Activated T-cell treated with anti-CD3 and anti-CD28 coated beads, Interleukin-2, amount 50 U/mL, for 4 hours (primary cell): ENCODE data around the gene DOP1A. TPM values are rescaled to one million over a fixed set of nuclear protein-coding genes. Genes with fewer than 3 reads are reported as not detected.

Experiments used
- ATAC-seq, 2 donors: fragments of 200-7000 bp; cut with Tn5 transposase; one replicate each; pipeline ENCODE4 v1.10.0; 2021
- DNase-seq: peaks from one replicate; pipeline ENCODE4 v3.0.0-alpha.2; 2020
- H3K27me3 Mint-ChIP-seq: one replicate; pipeline ENCODE4 v1.8.0; 2021; ENCODE audit warnings: low read depth, mixed read lengths
- H3K36me3 Mint-ChIP-seq: one replicate; pipeline ENCODE4 v1.8.0; 2022; ENCODE audit warnings: mixed read lengths; ENCODE audit not compliant: insufficient read depth
- H3K4me1 Mint-ChIP-seq: one replicate; pipeline ENCODE4 v1.8.0; 2021; ENCODE audit warnings: low read depth, mixed read lengths
- H3K4me3 Mint-ChIP-seq: one replicate; pipeline ENCODE4 v1.8.0; 2021; ENCODE audit warnings: mild to moderate bottlenecking, moderate library complexity, mixed read lengths
- H3K9me3 Mint-ChIP-seq: one replicate; pipeline ENCODE4 v1.8.0; 2021; ENCODE audit warnings: mixed read lengths
- total RNA-seq, 3 donors: library from RNA; stranded (reverse); gene quantifications; one replicate each; pipeline ENCODE4 v1.2.1, GENCODE V29; 2021

The DOP1A gene, protein sequence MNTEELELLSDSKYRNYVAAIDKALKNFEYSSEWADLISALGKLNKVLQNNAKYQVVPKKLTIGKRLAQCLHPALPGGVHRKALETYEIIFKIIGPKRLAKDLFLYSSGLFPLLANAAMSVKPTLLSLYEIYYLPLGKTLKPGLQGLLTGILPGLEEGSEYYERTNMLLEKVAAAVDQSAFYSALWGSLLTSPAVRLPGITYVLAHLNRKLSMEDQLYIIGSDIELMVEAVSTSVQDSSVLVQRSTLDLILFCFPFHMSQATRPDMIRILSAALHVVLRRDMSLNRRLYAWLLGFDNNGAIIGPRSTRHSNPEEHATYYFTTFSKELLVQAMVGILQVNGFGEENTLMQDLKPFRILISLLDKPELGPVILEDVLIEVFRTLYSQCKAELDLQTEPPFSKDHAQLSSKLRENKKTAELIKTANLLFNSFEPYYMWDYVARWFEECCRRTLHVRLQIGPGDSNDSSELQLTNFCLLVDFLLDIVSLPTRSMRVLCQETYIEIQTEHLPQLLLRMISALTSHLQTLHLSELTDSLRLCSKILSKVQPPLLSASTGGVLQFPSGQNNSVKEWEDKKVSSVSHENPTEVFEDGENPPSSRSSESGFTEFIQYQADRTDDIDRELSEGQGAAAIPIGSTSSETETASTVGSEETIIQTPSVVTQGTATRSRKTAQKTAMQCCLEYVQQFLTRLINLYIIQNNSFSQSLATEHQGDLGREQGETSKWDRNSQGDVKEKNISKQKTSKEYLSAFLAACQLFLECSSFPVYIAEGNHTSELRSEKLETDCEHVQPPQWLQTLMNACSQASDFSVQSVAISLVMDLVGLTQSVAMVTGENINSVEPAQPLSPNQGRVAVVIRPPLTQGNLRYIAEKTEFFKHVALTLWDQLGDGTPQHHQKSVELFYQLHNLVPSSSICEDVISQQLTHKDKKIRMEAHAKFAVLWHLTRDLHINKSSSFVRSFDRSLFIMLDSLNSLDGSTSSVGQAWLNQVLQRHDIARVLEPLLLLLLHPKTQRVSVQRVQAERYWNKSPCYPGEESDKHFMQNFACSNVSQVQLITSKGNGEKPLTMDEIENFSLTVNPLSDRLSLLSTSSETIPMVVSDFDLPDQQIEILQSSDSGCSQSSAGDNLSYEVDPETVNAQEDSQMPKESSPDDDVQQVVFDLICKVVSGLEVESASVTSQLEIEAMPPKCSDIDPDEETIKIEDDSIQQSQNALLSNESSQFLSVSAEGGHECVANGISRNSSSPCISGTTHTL (N-terminal part only)
- 1 to 10 TPM; 5.3 to 7.2 (median 6.9) TPM for total RNA-seq

GRCh38 chr6:83067448-83068439, at the start of gene DOP1A:
Gene DOP1A (plus strand): TSS chr6:83067671. CDS start chr6:83096978, 29,307 bp downstream.
- ATAC-seq, result peak; percentile 88 to 89
- Mint-ChIP-seq H3K4me1 (peaks cover 40% of the 10 kb centered on the region), H3K36me3 (peaks cover 2% of the 10 kb centered on the region), H3K4me3 (peak within 1 kb of the TSS; percentile 91), H3K9me3 (no peaks in the 10 kb centered on the region), H3K27me3 (no peaks in the 10 kb centered on the region)
- peak; percentile 97 for DNase-seq

DNA sequence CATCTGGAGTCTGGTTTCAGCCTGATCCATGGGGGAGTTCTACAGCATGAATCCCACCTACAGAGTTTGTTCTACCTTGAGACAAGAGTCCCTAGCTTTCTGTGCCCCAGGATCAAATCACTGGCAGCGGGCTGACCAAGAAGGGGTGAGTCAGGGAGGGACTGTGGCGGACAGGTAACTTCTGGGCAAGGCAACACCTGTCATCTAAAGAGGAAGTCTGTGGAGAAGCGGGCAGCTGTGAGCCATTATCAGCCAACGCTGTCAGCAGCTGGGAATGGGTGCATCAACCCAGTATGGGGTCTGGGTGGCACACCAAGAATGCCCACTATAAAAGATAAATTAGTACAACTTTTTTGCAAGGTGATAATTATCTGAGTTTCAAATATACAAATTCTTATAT, 47.7 kb upstream of the DOP1A start:
- no peaks in the 10 kb centered on the region for H3K4me1 Mint-ChIP-seq
- peaks cover 61% of the 10 kb centered on the region for H3K36me3 Mint-ChIP-seq
- no peak for DNase-seq
- H3K9me3 Mint-ChIP-seq, result no peaks in the 10 kb centered on the region
- no peak for ATAC-seq
- H3K27me3 Mint-ChIP-seq, result no peaks in the 10 kb centered on the region
- H3K4me3 Mint-ChIP-seq, result no peak overlapping the region

GRCh38 chr6:83031689-83032088, 35.8 kb upstream of the DOP1A start:
- ATAC-seq (no peak), DNase-seq (no peak)
- H3K27me3 Mint-ChIP-seq, result no peaks in the 10 kb centered on the region
- peaks cover 12% of the 10 kb centered on the region for H3K9me3 Mint-ChIP-seq
- no peak overlapping the region for H3K4me3 Mint-ChIP-seq
- H3K36me3 Mint-ChIP-seq, result peaks cover 51% of the 10 kb centered on the region
- no peaks in the 10 kb centered on the region for H3K4me1 Mint-ChIP-seq

- DNase-seq (no peak), ATAC-seq (no peak)
- Mint-ChIP-seq H3K9me3 (peaks cover 4% of the 10 kb centered on the region), H3K27me3 (no peaks in the 10 kb centered on the region), H3K4me3 (no peak overlapping the region), H3K36me3 (peaks cover 36% of the 10 kb centered on the region), H3K4me1 (no peaks in the 10 kb centered on the region)
Observed at GRCh38 chr6:83038246-83038645, 29.2 kb upstream of the DOP1A start.

- DNase-seq (no peak), ATAC-seq (no peak)
- no peaks in the 10 kb centered on the region for H3K9me3 Mint-ChIP-seq
- H3K4me3 Mint-ChIP-seq, result no peak overlapping the region
- no peaks in the 10 kb centered on the region for H3K27me3 Mint-ChIP-seq
- H3K4me1 Mint-ChIP-seq, result no peaks in the 10 kb centered on the region
- peaks cover 10% of the 10 kb centered on the region for H3K36me3 Mint-ChIP-seq
Observed at GRCh38 chr6:83042467-83043053, 24.9 kb upstream of the DOP1A start.

DNA sequence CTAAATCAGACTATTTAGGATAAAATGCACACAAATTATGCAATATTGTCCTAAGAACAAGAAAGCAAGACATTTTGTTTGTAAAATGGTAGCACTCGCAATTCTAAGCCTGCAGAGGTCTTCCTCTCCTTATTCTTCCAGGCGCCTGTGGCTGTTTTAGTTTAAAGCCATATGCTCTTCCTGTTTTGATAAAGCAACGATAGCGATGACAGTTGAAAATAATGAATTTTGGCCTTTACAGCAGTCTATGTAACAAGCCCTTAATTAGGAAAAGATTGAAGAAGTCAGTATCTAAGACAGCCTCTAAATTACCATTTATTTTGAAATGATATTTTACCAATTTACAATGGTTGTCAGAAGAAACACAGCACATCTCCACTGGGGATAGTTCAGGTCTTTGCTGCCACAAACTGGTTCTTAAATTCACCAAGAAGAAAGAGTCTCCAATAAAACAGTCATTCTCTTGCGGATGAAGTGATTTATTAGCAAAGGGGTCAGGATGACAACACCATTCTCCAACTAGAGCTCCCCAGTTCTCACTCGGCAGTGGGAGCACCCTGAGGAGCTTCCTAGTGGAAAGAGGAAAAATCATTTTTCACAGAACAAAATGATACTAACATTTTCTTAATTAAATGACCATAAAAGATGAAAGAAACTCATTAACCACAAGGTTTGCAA, 23.2 kb upstream of the DOP1A start:
- no peaks in the 10 kb centered on the region for H3K9me3 Mint-ChIP-seq
- ATAC-seq (no peak), DNase-seq (no peak)
- H3K36me3 Mint-ChIP-seq, result peaks cover 5% of the 10 kb centered on the region
- no peaks in the 10 kb centered on the region for H3K4me1 Mint-ChIP-seq
- no peak overlapping the region for H3K4me3 Mint-ChIP-seq
- no peaks in the 10 kb centered on the region for H3K27me3 Mint-ChIP-seq

DNA sequence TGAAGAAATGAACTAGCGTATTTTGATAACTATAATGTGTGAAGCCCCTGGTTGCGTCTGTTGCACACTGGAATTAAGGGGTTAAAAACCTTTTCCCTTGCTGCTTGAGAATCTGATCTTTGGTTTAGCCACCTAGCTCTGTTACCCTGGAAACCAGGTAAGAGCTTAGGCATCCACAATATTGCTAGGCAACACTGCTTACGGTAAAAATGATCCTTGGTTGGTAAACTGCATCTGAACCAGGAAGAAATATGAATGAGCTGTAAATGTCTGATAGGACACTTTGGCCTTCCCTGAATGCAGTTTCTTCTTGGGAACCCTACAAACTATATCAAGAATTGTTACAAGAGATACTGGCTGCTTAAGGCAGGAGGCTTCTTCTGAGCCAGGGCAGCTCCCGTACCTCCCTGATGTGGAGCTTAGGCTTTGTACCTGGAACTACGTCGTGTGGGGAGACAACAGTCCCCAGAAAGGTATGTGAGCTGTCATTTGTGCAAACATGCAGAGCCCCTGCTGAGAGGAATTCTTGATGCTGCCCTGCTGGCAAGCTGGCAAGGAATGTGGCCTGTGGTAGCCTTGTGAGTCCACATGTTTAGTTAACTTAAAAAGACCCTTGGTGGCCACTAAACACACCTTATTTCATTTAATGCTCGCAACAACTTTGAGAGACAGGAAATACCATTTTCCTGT, 20.3 kb upstream of the DOP1A start:
- Mint-ChIP-seq H3K36me3 (peaks cover 12% of the 10 kb centered on the region), H3K4me3 (no peak overlapping the region), H3K27me3 (no peaks in the 10 kb centered on the region), H3K9me3 (no peaks in the 10 kb centered on the region), H3K4me1 (no peaks in the 10 kb centered on the region)
- DNase-seq (no peak), ATAC-seq (no peak)

DNA sequence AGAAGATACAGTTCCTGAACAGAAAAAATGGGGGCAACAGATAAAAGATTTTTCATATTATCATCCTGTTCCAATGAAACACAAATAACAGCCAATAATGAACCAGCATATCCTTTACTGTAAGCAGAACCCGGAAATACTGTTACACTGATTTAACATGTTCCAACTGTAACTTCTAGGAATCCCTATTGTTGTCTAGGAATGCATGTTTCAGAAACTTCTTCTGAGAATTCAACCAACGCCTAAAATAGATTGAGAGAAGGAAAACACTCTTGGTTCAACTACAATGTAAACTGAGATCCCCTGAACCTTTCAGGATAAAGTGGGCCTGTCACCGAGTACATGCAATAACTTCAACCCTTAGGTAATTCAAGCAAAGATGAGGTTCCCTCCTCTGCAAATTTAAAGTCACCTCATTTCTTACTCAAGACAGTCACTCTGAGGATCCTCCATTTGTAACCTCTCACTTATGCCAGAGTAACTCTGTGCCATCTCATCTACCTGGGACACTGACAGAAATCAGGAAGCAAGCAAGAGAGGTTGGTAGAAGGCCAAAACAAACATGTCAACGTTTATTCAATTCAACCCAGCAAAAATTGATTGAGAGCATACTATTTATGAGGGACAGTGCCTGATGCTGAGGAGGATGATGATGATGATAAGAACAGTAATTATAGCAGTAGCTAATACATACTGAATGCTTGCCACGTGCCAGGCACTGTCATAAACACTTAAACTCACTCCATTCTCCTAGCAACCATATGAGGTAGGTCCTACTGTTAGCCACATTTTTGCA, 15.9 kb upstream of the DOP1A start:
- no peak for ATAC-seq
- peaks cover 32% of the 10 kb centered on the region for H3K36me3 Mint-ChIP-seq
- no peak overlapping the region for H3K4me3 Mint-ChIP-seq
- H3K4me1 Mint-ChIP-seq, result peaks cover 2% of the 10 kb centered on the region
- no peak for DNase-seq
- no peaks in the 10 kb centered on the region for H3K27me3 Mint-ChIP-seq
- no peaks in the 10 kb centered on the region for H3K9me3 Mint-ChIP-seq

GRCh38 chr6:83053678-83054077, 13.8 kb upstream of the DOP1A start:
- DNase-seq (no peak), ATAC-seq (no peak)
- no peak overlapping the region for H3K4me3 Mint-ChIP-seq
- H3K4me1 Mint-ChIP-seq, result peaks cover 2% of the 10 kb centered on the region
- peaks cover 37% of the 10 kb centered on the region for H3K36me3 Mint-ChIP-seq
- no peaks in the 10 kb centered on the region for H3K27me3 Mint-ChIP-seq
- no peaks in the 10 kb centered on the region for H3K9me3 Mint-ChIP-seq

- H3K36me3 Mint-ChIP-seq, result peaks cover 39% of the 10 kb centered on the region
- peaks cover 2% of the 10 kb centered on the region for H3K4me1 Mint-ChIP-seq
- no peaks in the 10 kb centered on the region for H3K9me3 Mint-ChIP-seq
- ATAC-seq, result peak; percentile 53 to 59
- no peaks in the 10 kb centered on the region for H3K27me3 Mint-ChIP-seq
- DNase-seq, result peak; percentile 10
- H3K4me3 Mint-ChIP-seq, result no peak overlapping the region
Observed at GRCh38 chr6:83055366-83055964, 12.0 kb upstream of the DOP1A start.

DNA sequence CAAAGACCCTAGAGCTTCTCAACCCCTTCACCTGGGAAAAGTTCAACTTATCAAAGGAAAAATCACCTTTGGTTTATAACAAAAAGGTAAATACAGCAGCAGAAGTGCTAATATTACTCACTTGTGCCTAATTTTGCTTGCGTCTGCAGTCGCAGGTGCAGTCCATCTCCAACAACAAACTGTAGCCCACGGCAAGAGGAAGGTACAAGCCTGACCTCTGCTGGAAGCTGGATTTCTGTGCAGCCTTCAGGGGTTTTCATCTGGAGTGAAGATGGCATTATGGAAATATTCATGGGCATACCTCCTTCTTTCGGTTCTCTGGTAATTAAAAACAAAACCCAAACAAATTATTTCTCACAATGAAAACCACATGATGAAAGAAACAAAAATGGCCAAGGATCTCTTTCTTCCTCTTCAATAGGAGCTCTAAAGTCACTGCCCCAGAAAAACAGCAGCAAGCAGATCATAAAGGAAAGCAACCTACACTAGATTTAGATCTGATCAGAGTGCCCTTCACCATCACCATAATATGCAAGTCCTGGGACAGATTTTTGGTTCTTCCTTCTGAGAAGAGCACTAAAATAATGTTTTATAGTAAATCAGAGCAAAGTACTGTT, 9.7 kb upstream of the DOP1A start:
- ATAC-seq, result no peak
- Mint-ChIP-seq H3K27me3 (no peaks in the 10 kb centered on the region), H3K9me3 (no peaks in the 10 kb centered on the region), H3K4me1 (peaks cover 2% of the 10 kb centered on the region), H3K36me3 (peaks cover 31% of the 10 kb centered on the region), H3K4me3 (no peak overlapping the region)
- DNase-seq, result no peak
